ENCODE results near the gene SACS.

DNA sequence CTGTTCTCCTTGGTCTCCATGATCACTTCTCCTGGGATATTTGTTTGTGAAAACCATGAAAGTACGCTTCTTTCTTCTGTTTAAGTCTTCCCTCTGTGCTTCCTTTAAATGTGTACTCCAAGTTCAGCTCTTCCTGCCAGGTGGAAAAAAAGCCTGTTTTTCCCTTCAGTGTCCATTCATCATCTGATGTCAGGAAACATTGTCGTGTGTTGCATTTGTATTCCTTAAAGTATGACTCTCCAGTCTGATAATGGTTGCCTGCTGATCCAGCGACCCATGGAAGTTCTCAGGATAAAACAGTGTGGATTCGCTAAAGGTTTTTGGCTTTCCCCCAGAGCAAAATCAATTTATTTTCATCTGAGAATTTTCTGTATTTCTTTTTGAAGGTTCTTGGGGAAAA is 22.3 kb downstream of the SACS start:
- TF ChIP-seq, protein P1, sequence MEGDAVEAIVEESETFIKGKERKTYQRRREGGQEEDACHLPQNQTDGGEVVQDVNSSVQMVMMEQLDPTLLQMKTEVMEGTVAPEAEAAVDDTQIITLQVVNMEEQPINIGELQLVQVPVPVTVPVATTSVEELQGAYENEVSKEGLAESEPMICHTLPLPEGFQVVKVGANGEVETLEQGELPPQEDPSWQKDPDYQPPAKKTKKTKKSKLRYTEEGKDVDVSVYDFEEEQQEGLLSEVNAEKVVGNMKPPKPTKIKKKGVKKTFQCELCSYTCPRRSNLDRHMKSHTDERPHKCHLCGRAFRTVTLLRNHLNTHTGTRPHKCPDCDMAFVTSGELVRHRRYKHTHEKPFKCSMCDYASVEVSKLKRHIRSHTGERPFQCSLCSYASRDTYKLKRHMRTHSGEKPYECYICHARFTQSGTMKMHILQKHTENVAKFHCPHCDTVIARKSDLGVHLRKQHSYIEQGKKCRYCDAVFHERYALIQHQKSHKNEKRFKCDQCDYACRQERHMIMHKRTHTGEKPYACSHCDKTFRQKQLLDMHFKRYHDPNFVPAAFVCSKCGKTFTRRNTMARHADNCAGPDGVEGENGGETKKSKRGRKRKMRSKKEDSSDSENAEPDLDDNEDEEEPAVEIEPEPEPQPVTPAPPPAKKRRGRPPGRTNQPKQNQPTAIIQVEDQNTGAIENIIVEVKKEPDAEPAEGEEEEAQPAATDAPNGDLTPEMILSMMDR (IDR thresholded peaks at IDR 0.05) = no peak
- TF ChIP-seq EP300 (IDR thresholded peaks at IDR 0.05; ENCODE audit: low read depth) (no peak), POLR2A (IDR thresholded peaks at IDR 0.05) (no peak), POLR2AphosphoS5 (IDR thresholded peaks at IDR 0.05) (no peak)
